LoVo (cell line): ENCODE data around the gene NFAM1.

ENCODE experiments used
- DNase-seq: peaks from one replicate; pipeline ENCODE4 v3.0.0-alpha.2; 2016; ENCODE audit warnings: low spot score

Gene NFAM1

GRCh38 chr22:42439821-42440674 lies 7.8 kb upstream of the NFAM1 start:
- no peak for DNase-seq

- no peak for DNase-seq
Observed at GRCh38 chr22:42439021-42439567, 6.9 kb upstream of the NFAM1 start.

GRCh38 chr22:42438293-42438650 lies 6.1 kb upstream of the NFAM1 start:
- no peak for DNase-seq

- peak; percentile 72 for DNase-seq
Observed at GRCh38 chr22:42437488-42438292, 5.5 kb upstream of the NFAM1 start.

GRCh38 chr22:42436404-42436803 lies 4.2 kb upstream of the NFAM1 start:
- no peak for DNase-seq

GRCh38 chr22:42434748-42435425 lies 2.7 kb upstream of the NFAM1 start:
- DNase-seq, result no peak

GRCh38 chr22:42433754-42434682 lies 1.8 kb upstream of the NFAM1 start:
- DNase-seq, result no peak

GRCh38 chr22:42432818-42433217 lies 615 bp upstream of the NFAM1 start:
- DNase-seq, result no peak

- DNase-seq, result no peak
Observed at GRCh38 chr22:42431401-42432019, 693 bp downstream of the NFAM1 start.

GRCh38 chr22:42430528-42431125 lies 1.6 kb downstream of the NFAM1 start:
- no peak for DNase-seq

- DNase-seq, result no peak
Observed at GRCh38 chr22:42428760-42429159, 3.4 kb downstream of the NFAM1 start.

- DNase-seq, result no peak
Observed at GRCh38 chr22:42428025-42428424, 4.2 kb downstream of the NFAM1 start.

- DNase-seq, result no peak
Observed at GRCh38 chr22:42427167-42427566, 5.0 kb downstream of the NFAM1 start.

GRCh38 chr22:42425989-42426355 lies 6.2 kb downstream of the NFAM1 start:
- DNase-seq, result no peak

- no peak for DNase-seq
Observed at GRCh38 chr22:42425337-42425988, 6.7 kb downstream of the NFAM1 start.

GRCh38 chr22:42419243-42419881 lies 12.8 kb downstream of the NFAM1 start:
- no peak for DNase-seq

- DNase-seq, result no peak
Observed at GRCh38 chr22:42418811-42419242, 13.4 kb downstream of the NFAM1 start.

- DNase-seq, result no peak
Observed at GRCh38 chr22:42417645-42418305, 14.4 kb downstream of the NFAM1 start.
